Gastrocnemius medialis (tissue), 4 donors: ENCODE results near the gene UGT2B15. TPM values are rescaled to one million over a fixed set of nuclear protein-coding genes. Genes with fewer than 3 reads are reported as not detected.
"Not testable (repeated sequence)": the region's sequence is repeated elsewhere in the genome, so short reads cannot be mapped to it uniquely, and the experiment has no call there.

Experiments
- ATAC-seq, 2 donors: fragments of 150-250 bp; one replicate each; pipeline ENCODE4 v1.9.1; 2016
- DNase-seq, 2 donors: peaks; one replicate each; pipeline ENCODE4 v3.0.0-alpha.2; 2019
- H3K27ac ChIP-seq, 4 donors: fragments of 200-600 bp; sonication (generic); 1 replicate in 1 of 4; 2 replicates in 3 of 4; pipeline ENCODE4 v1.5.1; 2016 to 2018; ENCODE audit warnings: mild to moderate bottlenecking in 2 of 4, moderate library complexity in 1 of 4
- H3K27me3 ChIP-seq, 3 donors: fragments of 200-600 bp; sonication (generic) in 2 of 3; 1 replicate in 1 of 3; 2 replicates in 2 of 3; pipeline versions ENCODE4 v1.5.1 to v1.6.0; 2016 to 2019; ENCODE audit warnings: mild to moderate bottlenecking in 1 of 3, moderate library complexity in 1 of 3
- H3K36me3 ChIP-seq, 2 donors: fragments of 200-600 bp; sonication (generic) in 1 of 2; one replicate each; pipeline ENCODE4 v1.5.1; 2017 to 2018
- H3K4me1 ChIP-seq, 2 donors: fragments of 200-600 bp; sonication (generic) in 1 of 2; one replicate each; pipeline ENCODE4 v1.5.1; 2016 to 2017; ENCODE audit warnings: mild to moderate bottlenecking in 2 of 2
- H3K4me3 ChIP-seq, 4 donors: fragments of 200-600 bp; sonication (generic) in 3 of 4; 1 replicate in 1 of 4; 2 replicates in 3 of 4; pipeline ENCODE4 v1.5.1; 2016 to 2019; ENCODE audit warnings: mild to moderate bottlenecking in 2 of 4
- H3K9me3 ChIP-seq, 3 donors: fragments of 200-600 bp; sonication (generic) in 2 of 3; 1 replicate in 1 of 3; 2 replicates in 2 of 3; pipeline ENCODE4 v1.5.1; 2016 to 2019
- CTCF ChIP-seq, 5 experiments: fragments of 450-650 bp in 3 of 5; fragments of 200-600 bp in 2 of 5; sonication (generic) in 2 of 5; IDR thresholded peaks in 4 of 5; conservative IDR thresholded peaks in 1 of 5; 1 replicate in 4 of 5; 2 replicates in 1 of 5; pipeline ENCODE4 v1.5.1; 2016 to 2019; ENCODE audit warnings: antibody characterized with exemption in 5 of 5, mild to moderate bottlenecking in 3 of 5, moderate library complexity in 3 of 5
- POLR2A ChIP-seq, 2 donors: fragments of 450-650 bp; IDR thresholded peaks; one replicate each; pipeline ENCODE4 v1.6.1; 2017; ENCODE audit warnings: antibody characterized with exemption in 2 of 2, mild to moderate bottlenecking in 2 of 2, moderate library complexity in 2 of 2
- in situ Hi-C, 4 donors: fragments of 200-750 bp; cut with MboI; loops; one replicate each; pipeline versions ENCODE4 v1.15.0 to v1.8.0; 2017; ENCODE audit warnings: low sequenced_read_pairs in 4 of 4
- intact Hi-C: fragments of 100-400 bp; cut with DNase I; formaldehyde crosslinking; loops from one replicate; pipeline ENCODE4 v1.15.1; 2023; ENCODE audit warnings: low total_unique reads
- total RNA-seq, 4 donors: library from RNA; depleted of rRNA; stranded (reverse); fragments of >200 nt; gene quantifications; one replicate each; pipeline versions ENCODE4 v1.1.0 to v1.2.3, GENCODE V29; 2016

UGT2B15 gene
- total RNA-seq, 4 donors from 2014 or later: 0.16 to 0.19 TPM; not detected in 2

- H3K27ac ChIP-seq: no peak overlapping the region
- intact Hi-C loops: no loop called here
- ATAC-seq: no peak
Measured at GRCh38 chr4:68712207-68712606, 41.8 kb upstream of the UGT2B15 start.

DNA sequence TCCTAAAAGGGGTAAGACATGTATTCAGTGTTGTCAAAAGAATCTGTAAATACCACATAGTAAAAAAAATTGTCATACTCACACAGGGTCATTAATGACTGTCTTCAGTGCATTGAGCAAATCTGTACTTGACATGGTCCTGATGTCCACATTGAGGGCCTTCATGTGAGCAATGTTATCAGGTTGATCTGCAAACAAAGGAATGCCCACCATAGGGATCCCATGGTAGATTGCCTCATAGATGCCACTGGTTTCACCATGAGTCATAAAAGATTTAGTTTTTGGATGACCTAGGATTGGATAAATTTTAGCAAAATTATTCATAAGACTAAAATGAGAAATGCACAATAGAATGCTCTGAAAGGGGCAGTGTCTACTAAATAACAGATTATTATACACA is 38.1 kb upstream of the UGT2B15 start:
- in situ Hi-C loops (no loop called here), intact Hi-C loops (no loop called here)
- no peaks in the 10 kb centered on the region for H3K9me3 ChIP-seq
- no peak for TF ChIP-seq POLR2A (IDR thresholded peaks at IDR 0.05)
- no peak for TF ChIP-seq CTCF (IDR thresholded peaks at IDR 0.05 in 4 of 5, conservative IDR thresholded peaks at IDR 0.05 in 1 of 5)
- no peak overlapping the region for H3K4me3 ChIP-seq
- no peak for DNase-seq
- no peaks in the 10 kb centered on the region for H3K27me3 ChIP-seq
- no peaks in the 10 kb centered on the region for H3K4me1 ChIP-seq
- no peak for ATAC-seq
- no peaks in the 10 kb centered on the region for H3K36me3 ChIP-seq
- no peak overlapping the region for H3K27ac ChIP-seq

More at GRCh38 chr4:68712207-68712606, 41.8 kb upstream of the UGT2B15 start:
- H3K27me3 ChIP-seq: no peaks in the 10 kb centered on the region
- H3K4me3 ChIP-seq: no peak overlapping the region
- DNase-seq: no peak
- no peak for TF ChIP-seq CTCF (IDR thresholded peaks at IDR 0.05 in 4 of 5, conservative IDR thresholded peaks at IDR 0.05 in 1 of 5)
- TF ChIP-seq POLR2A (IDR thresholded peaks at IDR 0.05): no peak
- H3K9me3 ChIP-seq: no peaks in the 10 kb centered on the region
- in situ Hi-C loops: no loop called here
- H3K36me3 ChIP-seq: no peaks in the 10 kb centered on the region
- H3K4me1 ChIP-seq: no peaks in the 10 kb centered on the region

DNA sequence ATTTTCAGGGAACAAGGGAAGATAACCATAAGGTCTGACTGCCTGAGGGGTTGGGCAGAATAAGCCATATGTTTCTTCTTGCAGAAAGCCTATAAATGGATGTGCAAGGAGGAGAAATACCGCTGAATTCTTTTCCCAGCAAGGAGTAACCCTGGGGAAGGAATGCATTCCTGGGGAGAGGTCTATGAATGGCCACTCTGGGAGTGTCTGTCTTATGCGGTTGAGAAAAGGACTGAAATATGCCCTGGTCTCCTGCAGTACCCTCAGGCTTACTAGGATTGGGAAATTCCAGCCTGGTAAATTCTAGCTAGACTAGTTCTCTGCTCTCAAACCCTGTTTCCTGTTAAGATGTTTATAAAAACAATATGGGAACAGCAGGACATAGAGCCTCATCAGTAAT is 32.7 kb upstream of the UGT2B15 start:
- intact Hi-C loops, ATAC-seq, DNase-seq, H3K27me3 ChIP-seq, H3K27ac ChIP-seq, H3K36me3 ChIP-seq, in situ Hi-C loops, H3K4me1 ChIP-seq, H3K9me3 ChIP-seq, H3K4me3 ChIP-seq: not testable (repeated sequence)

DNA sequence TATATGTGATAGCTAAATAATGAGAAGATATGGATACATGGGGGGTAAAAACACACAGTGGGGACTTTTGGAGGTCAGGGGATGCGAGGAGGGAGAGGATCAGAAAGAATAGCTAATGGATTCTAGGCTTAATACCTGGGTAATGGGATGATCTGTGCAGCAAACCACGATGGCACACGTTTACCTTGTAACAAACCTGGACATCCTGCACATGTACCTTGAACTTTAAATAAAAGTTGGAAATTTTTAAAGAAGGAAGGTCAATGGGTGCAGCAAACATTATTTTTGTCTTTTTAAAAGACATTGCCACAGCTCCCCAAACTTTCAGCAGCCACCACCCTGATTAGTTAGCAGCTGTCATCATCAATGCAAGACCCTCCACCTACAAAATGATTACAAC is 29.7 kb upstream of the UGT2B15 start:
- H3K4me3 ChIP-seq: no peak overlapping the region
- H3K27ac ChIP-seq: no peak overlapping the region
- H3K4me1 ChIP-seq: no peaks in the 10 kb centered on the region
- no peak for DNase-seq
- no peak for ATAC-seq
- in situ Hi-C loops: no loop called here
- H3K36me3 ChIP-seq: no peaks in the 10 kb centered on the region
- no peaks in the 10 kb centered on the region for H3K9me3 ChIP-seq
- no peak for TF ChIP-seq POLR2A (IDR thresholded peaks at IDR 0.05)
- TF ChIP-seq CTCF (IDR thresholded peaks at IDR 0.05 in 4 of 5, conservative IDR thresholded peaks at IDR 0.05 in 1 of 5): no peak
- intact Hi-C loops: no loop called here
- no peaks in the 10 kb centered on the region for H3K27me3 ChIP-seq

DNA sequence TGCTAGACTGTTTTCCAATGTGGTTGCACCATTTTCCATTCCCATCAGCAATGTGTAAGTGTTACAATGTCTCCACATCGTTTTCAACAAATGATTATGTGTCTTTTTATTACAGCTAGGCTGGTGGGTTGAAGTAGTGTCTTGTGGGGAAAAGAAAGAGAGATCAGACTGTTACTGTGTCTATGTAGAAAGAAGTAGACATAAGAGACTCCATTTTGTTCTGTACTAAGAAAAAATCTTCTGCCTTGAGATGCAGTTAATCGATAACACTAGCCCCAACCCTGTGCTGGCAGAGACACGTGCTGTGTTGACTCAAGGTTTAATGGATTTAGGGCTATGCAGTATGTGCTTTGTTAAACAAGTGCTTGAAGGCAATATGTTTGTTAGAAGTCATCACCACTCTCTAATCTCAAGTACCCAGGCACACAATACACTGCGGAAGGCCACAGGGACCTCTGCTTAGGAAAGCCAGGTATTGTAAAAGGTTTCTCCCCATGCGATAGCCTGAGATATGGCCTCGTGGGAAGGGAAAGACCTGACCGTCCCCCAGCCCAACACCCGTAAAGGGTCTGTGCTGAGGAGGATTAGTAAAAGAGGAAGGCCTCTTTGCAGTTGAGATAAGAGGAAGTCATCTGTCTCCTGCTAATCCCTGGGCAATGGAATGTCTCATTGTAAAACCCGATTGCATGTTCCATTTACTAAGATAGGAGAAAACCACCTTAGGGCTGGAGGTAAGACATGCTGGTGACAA is 23.0 kb upstream of the UGT2B15 start:
- no peak for TF ChIP-seq CTCF (IDR thresholded peaks at IDR 0.05 in 4 of 5, conservative IDR thresholded peaks at IDR 0.05 in 1 of 5)
- no peak for TF ChIP-seq POLR2A (IDR thresholded peaks at IDR 0.05)
- no peaks in the 10 kb centered on the region for H3K36me3 ChIP-seq
- in situ Hi-C loops (no loop called here), intact Hi-C loops (no loop called here)
- H3K9me3 ChIP-seq: no peaks in the 10 kb centered on the region
- no peak overlapping the region for H3K27ac ChIP-seq
- no peaks in the 10 kb centered on the region for H3K27me3 ChIP-seq
- no peak for ATAC-seq
- no peak for DNase-seq
- H3K4me1 ChIP-seq: no peaks in the 10 kb centered on the region
- H3K4me3 ChIP-seq: no peak overlapping the region
